Measurements from ENCODE around the gene NDUFA7. TPM values are rescaled to one million over a fixed set of nuclear protein-coding genes. Genes with fewer than 3 reads are reported as not detected.

NDUFA7 gene
- total and polyA plus RNA-seq, 4 donors, result 22.3 to 92.6 (median 58.3) TPM

DNA sequence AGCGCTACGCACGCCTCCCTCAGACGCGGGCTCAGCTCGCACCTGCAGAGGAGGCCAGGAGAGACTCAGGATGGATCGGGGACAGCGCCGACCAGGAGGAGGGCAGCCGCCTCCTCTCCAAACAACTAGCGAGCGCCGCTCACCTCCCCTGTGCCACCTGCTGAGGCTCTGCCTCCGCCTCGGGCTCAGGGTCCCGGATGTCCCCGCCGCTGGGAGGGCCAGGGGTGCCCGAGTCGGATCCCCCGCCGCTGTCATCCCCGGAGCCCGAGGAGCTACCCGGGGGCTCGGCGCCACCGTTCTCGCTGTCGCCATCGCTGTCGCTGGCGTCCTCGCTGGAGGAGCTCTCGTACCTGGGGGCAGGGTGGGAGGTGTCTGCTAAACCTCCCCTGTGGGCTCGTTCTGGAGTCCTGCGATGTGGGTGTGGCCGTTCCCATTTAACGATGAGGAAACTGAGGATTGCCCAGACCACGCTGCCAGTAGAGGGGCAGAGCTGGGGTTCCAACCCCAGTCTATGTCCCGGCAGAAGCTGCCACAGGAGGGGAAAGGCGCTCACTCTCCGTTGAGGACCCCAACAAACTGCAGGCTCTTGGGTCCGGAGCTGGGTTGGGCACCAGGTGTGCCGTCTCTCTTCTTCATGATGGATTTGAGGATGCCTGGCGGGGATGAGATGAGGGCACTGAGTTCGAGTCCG, 12.7 kb upstream of the NDUFA7 start:
- 8% methylated on average over 48 of the region's 48 CpGs for WGBS (ENCODE audit: insufficient coverage)
- Histone ChIP-seq H3K4me1 (ENCODE audit: control insufficient read depth, insufficient read depth, low read length) (peaks cover 21% of the 10 kb centered on the region), H3K27ac (ENCODE audit: low read depth, low read length) (no peak overlapping the region), H3K9me3 (ENCODE audit: control insufficient read depth, insufficient read depth, low read length) (no peaks in the 10 kb centered on the region), H3K36me3 (ENCODE audit: control insufficient read depth, insufficient read depth, low read length) (peaks cover 2% of the 10 kb centered on the region), H3K4me3 (ENCODE audit: low read depth, low read length) (no peak overlapping the region), H3K27me3 (ENCODE audit: control insufficient read depth, insufficient read depth, low read length) (peaks cover 40% of the 10 kb centered on the region)
- peak in 1 of 6 donors; percentile 3 for DNase-seq (ENCODE audit: low read depth in 4 of 6, low spot score in 6 of 6)

DNA sequence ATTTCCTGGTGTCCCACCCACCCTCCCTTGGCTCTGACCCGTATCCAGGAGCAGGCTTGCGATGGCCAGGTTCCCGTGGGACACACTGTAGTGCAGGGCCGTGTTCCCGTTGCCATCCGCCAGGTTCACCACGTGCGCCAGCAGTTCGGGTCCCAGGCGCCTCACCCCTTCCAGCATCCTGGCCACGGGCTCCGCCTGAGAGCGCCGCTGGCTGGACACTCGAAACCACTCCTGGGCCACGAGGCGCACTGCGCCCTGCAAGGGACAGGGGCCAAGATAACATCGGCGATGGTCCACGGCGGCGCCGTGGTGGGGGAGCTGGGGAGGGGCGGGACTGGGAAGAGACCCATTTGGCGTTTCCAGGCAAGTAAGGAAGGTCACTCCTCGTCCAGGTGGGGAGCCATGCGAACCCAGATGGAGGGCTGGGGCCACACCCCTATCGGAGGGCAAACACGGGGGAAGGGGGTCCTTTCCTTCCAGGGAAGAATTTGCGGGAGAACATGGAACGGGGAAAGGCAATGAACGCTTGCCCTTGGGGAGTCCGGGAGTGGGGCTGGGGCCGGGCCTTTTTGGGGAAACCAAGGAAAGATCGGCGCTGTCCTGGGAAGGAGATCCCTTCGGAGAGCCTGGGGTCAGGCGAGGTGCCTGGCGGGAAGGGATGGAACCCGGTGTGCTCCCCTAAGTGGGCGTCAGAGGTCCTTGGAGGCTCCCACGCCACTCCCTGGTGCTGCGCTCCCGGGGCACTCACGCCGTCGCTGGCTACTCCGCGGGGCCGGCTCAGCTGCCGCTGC, 12.0 kb upstream of the NDUFA7 start:
- Histone ChIP-seq H3K9me3 (ENCODE audit: control insufficient read depth, insufficient read depth, low read length) (no peaks in the 10 kb centered on the region), H3K4me1 (ENCODE audit: control insufficient read depth, insufficient read depth, low read length) (peaks cover 21% of the 10 kb centered on the region), H3K36me3 (ENCODE audit: control insufficient read depth, insufficient read depth, low read length) (peaks cover 2% of the 10 kb centered on the region), H3K27ac (ENCODE audit: low read depth, low read length) (no peak overlapping the region), H3K27me3 (ENCODE audit: control insufficient read depth, insufficient read depth, low read length) (peaks cover 37% of the 10 kb centered on the region), H3K4me3 (ENCODE audit: low read depth, low read length) (no peak overlapping the region)
- DNase-seq (ENCODE audit: low read depth in 4 of 6, low spot score in 6 of 6), result no peak
- WGBS (ENCODE audit: insufficient coverage), result 10% methylated on average over 52 of the region's 52 CpGs

DNA sequence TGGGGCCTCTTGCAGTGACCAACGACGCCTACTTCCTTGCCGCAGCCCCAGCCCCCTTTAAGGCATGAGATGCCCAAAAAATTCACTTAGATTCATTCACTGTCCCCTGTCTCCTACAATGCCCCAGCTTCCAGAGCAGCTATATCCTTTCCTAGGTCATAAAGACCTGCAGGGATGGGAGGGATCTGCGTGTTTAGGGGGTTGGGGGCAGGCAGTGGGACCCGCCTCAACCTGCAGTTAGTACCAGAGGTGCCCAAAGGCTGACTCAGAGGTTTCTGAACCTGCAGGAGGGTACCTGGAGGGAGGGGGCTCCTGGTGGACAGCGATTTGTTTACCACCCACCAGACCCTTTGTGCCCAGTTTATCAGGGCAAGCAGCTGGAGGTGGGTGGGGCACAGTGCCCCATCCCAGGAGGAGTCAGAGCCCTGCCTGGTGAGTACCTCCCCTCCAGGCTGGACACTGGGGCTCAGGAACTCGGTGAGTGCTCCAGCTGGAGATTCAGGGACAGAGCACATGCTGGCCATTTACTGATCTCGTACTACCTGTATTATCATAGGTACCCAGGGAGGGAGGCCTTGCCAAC, 10.2 kb upstream of the NDUFA7 start:
- no peak for DNase-seq (ENCODE audit: low read depth in 4 of 6, low spot score in 6 of 6)
- Histone ChIP-seq H3K4me1 (ENCODE audit: control insufficient read depth, insufficient read depth, low read length) (peaks cover 21% of the 10 kb centered on the region), H3K27me3 (ENCODE audit: control insufficient read depth, insufficient read depth, low read length) (peaks cover 30% of the 10 kb centered on the region), H3K36me3 (ENCODE audit: control insufficient read depth, insufficient read depth, low read length) (peaks cover 2% of the 10 kb centered on the region), H3K27ac (ENCODE audit: low read depth, low read length) (no peak overlapping the region), H3K4me3 (ENCODE audit: low read depth, low read length) (no peak overlapping the region), H3K9me3 (ENCODE audit: control insufficient read depth, insufficient read depth, low read length) (no peaks in the 10 kb centered on the region)
- 40% methylated on average over 2 of the region's 8 CpGs for WGBS (ENCODE audit: insufficient coverage)

DNA sequence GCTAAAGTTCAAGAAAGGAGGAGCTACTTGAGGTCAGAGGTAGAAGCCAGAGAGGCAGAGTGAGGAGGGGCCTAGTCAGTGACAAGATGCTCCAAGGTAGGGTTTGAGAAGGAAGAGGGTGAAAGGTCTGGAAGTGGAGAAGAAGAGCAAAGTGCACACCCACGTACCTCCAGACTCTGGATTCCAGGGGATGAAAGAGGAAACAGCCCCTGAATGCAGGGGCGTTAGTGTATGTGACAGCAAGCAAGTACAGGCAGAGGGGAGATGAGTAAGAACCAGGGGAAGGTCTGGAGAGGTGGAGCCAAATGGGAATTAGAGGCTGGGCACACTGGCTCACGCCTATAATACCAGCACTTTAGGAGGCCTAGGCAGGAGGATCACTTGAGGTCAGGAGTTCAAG, 8.8 kb upstream of the NDUFA7 start:
- Histone ChIP-seq H3K4me1 (ENCODE audit: control insufficient read depth, insufficient read depth, low read length) (peaks cover 16% of the 10 kb centered on the region), H3K27ac (ENCODE audit: low read depth, low read length) (no peak overlapping the region), H3K36me3 (ENCODE audit: control insufficient read depth, insufficient read depth, low read length) (peaks cover 4% of the 10 kb centered on the region), H3K27me3 (ENCODE audit: control insufficient read depth, insufficient read depth, low read length) (peaks cover 23% of the 10 kb centered on the region), H3K9me3 (ENCODE audit: control insufficient read depth, insufficient read depth, low read length) (no peaks in the 10 kb centered on the region), H3K4me3 (ENCODE audit: low read depth, low read length) (no peak overlapping the region)
- WGBS (ENCODE audit: insufficient coverage), result 76% methylated on average over 3 of the region's 3 CpGs
- no peak for DNase-seq (ENCODE audit: low read depth in 4 of 6, low spot score in 6 of 6)

DNA sequence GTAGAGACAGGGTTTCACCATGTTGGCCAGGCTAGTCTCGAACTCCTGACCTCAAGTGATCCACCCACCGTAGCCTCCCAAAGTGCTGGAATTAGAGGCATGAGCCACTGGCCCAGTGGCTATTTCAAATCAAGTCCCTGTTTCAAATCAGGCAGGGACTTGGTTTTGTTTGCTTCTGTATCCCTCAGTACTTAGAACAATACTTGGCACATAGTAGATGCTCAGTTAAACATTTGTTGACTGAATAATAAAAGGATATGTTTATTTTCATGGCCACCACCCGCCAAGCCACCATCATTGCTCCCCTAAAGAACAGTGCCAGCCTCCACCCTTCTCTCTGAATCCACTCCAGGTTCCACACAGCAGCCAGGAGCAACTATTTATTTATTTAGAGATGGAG, 4.3 kb upstream of the NDUFA7 start:
- 100% methylated on average over 2 of the region's 3 CpGs for WGBS (ENCODE audit: insufficient coverage)
- peaks cover 21% of the 10 kb centered on the region for H3K4me1 ChIP-seq (ENCODE audit: control insufficient read depth, insufficient read depth, low read length)
- no peaks in the 10 kb centered on the region for H3K27me3 ChIP-seq (ENCODE audit: control insufficient read depth, insufficient read depth, low read length)

DNA sequence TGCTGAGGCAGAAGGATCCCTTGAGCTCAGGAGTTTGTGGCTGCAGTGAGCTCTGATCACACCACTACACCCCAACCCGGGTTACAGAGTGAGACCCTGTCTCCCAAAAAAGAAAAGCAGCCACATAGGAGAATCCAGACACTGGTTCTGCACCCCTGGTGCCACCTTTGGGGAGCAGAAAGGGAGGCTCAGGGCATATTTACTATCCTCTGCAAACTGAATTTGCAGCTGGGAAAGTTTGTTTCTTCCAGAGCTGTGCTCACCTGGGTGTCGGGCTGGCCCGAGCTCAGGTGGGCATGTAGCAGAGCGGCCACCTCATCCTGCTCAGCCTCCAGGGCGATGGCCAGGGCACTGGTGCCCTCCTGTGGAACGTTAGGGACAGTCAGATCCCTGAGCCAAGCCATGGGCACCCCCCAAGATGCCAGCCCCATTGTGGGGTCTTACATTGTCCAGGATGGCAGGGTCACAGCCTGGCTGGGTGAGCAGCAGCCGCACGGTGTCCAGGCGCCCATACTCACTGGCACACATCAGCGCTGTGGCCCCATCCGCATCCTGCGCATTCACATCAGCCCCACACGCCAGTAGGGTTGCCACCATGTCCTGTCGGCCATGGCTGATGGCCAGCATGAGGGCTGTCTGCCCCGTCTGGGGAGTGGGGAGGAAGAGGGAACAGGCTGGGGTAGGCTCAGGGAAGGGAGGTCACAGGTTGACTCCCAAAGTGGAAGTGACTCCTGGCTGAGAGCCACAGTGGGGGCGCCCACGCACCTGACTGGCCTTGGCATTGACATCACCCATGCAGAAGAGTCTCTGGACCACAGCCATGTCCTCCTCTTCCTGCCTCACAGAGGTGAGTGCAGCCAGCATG, 3.2 kb upstream of the NDUFA7 start:
- Histone ChIP-seq H3K27ac (ENCODE audit: low read depth, low read length) (no peak overlapping the region), H3K36me3 (ENCODE audit: control insufficient read depth, insufficient read depth, low read length) (peaks cover 30% of the 10 kb centered on the region), H3K27me3 (ENCODE audit: control insufficient read depth, insufficient read depth, low read length) (no peaks in the 10 kb centered on the region), H3K9me3 (ENCODE audit: control insufficient read depth, insufficient read depth, low read length) (no peaks in the 10 kb centered on the region), H3K4me1 (ENCODE audit: control insufficient read depth, insufficient read depth, low read length) (peaks cover 29% of the 10 kb centered on the region), H3K4me3 (ENCODE audit: low read depth, low read length) (no peak overlapping the region)
- WGBS (ENCODE audit: insufficient coverage), result 73% methylated on average over 14 of the region's 17 CpGs
- no peak for DNase-seq (ENCODE audit: low read depth in 4 of 6, low spot score in 6 of 6)

More for the DNA sequence above, 4.3 kb upstream of the NDUFA7 start:
- Histone ChIP-seq H3K27ac (ENCODE audit: low read depth, low read length) (no peak overlapping the region), H3K36me3 (ENCODE audit: control insufficient read depth, insufficient read depth, low read length) (peaks cover 30% of the 10 kb centered on the region), H3K4me3 (ENCODE audit: low read depth, low read length) (no peak overlapping the region), H3K9me3 (ENCODE audit: control insufficient read depth, insufficient read depth, low read length) (no peaks in the 10 kb centered on the region)
- DNase-seq (ENCODE audit: low read depth in 4 of 6, low spot score in 6 of 6), result no peak

DNA sequence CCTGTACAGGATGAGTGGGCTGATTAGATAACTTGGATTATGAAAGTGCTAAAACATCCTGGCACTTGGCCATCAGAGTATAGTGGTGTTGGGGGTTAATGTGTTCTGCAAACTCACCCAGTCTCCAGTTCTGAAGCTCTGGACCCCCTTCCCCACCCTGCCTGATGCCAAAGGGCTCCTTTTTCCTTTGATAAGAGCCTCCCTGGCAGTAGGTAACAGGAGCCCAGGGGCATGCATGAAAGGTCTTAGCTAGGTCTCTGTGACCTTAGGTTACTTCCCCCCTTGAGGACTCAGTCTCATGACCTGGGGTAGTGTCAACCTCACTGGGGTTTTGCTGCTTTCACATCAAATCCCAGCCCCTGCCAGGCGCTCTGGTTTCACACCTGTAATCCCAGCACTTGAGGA, 2.6 kb upstream of the NDUFA7 start:
- WGBS (ENCODE audit: insufficient coverage), result no CpG with 5 or more reads among the region's 1 CpG
- H3K4me1 ChIP-seq (ENCODE audit: control insufficient read depth, insufficient read depth, low read length), result peaks cover 29% of the 10 kb centered on the region
- no peaks in the 10 kb centered on the region for H3K27me3 ChIP-seq (ENCODE audit: control insufficient read depth, insufficient read depth, low read length)
- DNase-seq (ENCODE audit: low read depth in 4 of 6, low spot score in 6 of 6), result no peak
- H3K27ac ChIP-seq (ENCODE audit: low read depth, low read length), result no peak overlapping the region
- H3K36me3 ChIP-seq (ENCODE audit: control insufficient read depth, insufficient read depth, low read length), result peaks cover 30% of the 10 kb centered on the region
- no peak overlapping the region for H3K4me3 ChIP-seq (ENCODE audit: low read depth, low read length)
- no peaks in the 10 kb centered on the region for H3K9me3 ChIP-seq (ENCODE audit: control insufficient read depth, insufficient read depth, low read length)

DNA sequence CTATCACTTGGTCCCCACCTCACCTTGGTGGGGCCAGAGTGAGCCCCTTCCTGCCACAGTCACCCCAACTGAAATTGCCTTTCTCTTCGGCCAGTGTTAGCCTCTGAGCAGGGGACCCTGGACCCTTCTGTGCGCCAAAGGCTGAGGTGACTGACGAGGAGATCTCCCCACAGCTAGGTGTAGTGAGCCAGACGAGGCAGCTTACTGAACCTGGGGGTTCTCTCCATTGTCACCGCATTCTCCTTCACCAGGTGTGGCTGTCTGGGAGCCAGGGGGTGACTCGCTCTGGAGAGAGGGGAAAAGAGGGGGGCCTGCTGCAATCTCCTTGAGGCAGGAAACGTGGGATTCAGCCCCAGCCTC, 1.4 kb upstream of the NDUFA7 start:
- no peak overlapping the region for H3K27ac ChIP-seq (ENCODE audit: low read depth, low read length)
- peaks cover 32% of the 10 kb centered on the region for H3K36me3 ChIP-seq (ENCODE audit: control insufficient read depth, insufficient read depth, low read length)
- peak overlapping the region; percentile 99 for H3K4me3 ChIP-seq (ENCODE audit: low read depth, low read length)
- no peaks in the 10 kb centered on the region for H3K27me3 ChIP-seq (ENCODE audit: control insufficient read depth, insufficient read depth, low read length)
- H3K4me1 ChIP-seq (ENCODE audit: control insufficient read depth, insufficient read depth, low read length), result peaks cover 29% of the 10 kb centered on the region
- DNase-seq (ENCODE audit: low read depth in 4 of 6, low spot score in 6 of 6), result no peak
- H3K9me3 ChIP-seq (ENCODE audit: control insufficient read depth, insufficient read depth, low read length), result no peaks in the 10 kb centered on the region
- 93% methylated on average over 2 of the region's 7 CpGs for WGBS (ENCODE audit: insufficient coverage)

DNA sequence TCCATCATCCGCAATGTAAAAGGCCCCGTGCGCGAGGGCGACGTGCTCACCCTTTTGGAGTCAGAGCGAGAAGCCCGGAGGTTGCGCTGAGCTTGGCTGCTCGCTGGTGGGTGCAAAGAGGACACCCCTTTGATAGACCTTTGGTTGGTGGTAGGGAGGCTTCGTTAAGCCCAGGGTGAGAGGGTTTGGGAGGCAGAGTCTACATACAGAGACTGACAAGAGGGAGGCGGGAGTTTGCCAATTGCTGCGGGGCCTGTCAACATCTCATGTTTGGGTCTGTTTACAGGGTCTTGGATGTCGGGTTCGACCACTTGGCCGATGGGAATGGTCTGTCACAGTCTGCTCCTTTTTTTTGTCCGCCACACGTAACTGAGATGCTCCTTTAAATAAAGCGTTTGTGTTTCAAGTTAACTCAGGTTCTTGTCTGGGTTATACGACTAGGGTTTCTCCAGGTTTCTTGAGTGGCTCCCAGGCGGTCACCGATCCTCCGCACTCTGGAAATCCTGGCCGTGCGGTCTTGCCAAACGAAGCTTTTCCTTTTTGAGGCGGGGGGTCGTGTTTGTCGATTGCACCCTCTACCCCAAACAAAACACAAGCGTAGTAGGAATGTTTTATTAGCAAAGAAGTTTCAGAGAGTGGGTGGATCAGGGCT, 937 bp upstream of the NDUFA7 start:
- Histone ChIP-seq H3K27me3 (ENCODE audit: control insufficient read depth, insufficient read depth, low read length) (no peaks in the 10 kb centered on the region), H3K9me3 (ENCODE audit: control insufficient read depth, insufficient read depth, low read length) (no peaks in the 10 kb centered on the region), H3K4me1 (ENCODE audit: control insufficient read depth, insufficient read depth, low read length) (peaks cover 29% of the 10 kb centered on the region), H3K36me3 (ENCODE audit: control insufficient read depth, insufficient read depth, low read length) (peaks cover 32% of the 10 kb centered on the region), H3K27ac (ENCODE audit: low read depth, low read length) (no peak overlapping the region), H3K4me3 (ENCODE audit: low read depth, low read length) (peak overlapping the region; percentile 99)
- DNase-seq (ENCODE audit: low read depth in 4 of 6, low spot score in 6 of 6), result no peak
- WGBS (ENCODE audit: insufficient coverage), result 16% methylated on average over 20 of the region's 30 CpGs

Data from spinal cord (tissue), 10 donors.